Femur (tissue), 1 donor: Measurements from ENCODE around the gene RGS9.
"Not testable (repeated sequence)": the region's sequence is repeated elsewhere in the genome, so short reads cannot be mapped to it uniquely, and the experiment has no call there.

Source experiments
- DNase-seq: peaks from one replicate; pipeline ENCODE4 v3.0.0-alpha.2; 2017

Gene RGS9

DNA sequence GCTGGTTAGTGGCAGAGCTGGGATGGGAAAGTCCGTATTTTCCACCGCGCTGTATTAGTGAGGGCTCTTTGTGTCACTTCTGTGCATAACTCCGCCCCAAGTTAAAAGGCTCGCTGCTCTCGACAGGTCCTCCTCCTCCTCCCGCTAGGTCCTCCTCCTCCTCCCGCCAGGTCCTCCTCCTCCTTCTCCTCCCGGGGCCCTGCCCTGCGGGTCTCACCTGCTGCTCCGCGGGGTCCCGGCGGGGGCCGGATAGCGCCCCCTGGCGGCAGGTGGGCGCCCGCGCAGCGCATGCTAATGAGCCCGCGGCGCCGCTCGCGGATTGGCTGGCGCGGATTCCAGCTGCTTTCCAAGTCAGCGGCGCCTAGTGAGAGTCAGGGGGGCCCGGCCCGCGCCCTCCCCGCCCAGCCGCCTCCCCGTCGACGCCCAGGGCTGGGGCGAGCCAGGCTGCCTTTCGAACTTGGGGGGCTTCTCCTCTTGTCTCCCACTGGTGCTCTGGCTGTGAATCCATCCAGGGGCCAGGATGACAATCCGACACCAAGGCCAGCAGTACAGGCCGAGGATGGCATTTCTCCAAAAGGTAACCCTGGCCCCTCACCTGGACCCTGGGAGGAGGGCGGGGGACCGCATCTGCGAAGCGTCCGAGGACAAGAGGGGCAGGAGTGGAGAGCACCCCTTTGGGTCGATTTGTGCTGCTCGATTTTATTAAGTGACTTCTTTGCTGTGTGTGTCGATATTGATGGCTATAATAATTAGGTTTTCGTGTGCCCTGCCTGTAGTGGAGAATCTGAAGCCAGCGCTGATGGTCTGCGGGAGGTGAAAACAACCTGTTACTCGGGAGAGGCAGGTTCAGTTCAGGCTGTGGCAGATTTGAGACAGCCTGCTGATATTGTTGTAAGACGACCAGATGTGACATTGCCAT lies at the start of gene RGS9:
Gene RGS9 (plus strand): TSS at position 350 of the 919 bp plus-strand sequence. CDS start 171 bp downstream, at position 521.
- peak; percentile 89 for DNase-seq

DNA sequence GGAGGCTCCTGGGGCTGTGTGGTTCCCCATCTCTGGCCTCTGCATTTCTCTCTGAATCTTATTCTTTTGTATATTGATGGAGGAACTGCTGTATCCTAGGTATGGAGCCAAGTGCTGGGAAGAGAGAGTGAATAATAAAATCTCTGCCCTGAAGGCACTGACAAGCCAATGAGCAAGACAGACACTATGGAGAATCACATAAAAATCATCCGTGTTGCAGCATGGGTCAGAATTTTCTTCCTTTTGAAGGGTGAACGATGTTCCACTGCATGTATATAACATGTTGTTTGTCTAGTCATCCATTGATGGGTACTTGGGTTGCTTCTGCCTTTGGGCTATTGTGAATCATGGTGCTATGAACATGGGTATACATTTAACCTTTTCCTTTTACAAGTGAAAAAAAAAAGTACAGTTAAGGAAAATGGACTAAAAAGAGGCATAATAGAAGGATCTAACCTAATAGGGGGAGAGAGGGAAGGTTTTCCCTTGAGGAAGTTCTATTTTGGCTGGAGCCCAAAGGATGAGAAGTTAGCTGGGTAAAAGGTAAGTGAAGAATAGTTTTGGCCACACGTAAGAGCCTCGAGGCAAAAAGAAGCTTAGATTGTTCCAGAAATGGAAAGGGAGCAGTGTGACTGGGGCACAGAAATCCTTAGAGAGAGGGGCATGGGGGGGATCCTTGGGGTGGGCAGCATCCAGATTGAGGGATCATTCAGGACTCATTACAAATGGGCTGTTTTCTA lies 48.4 kb upstream of the RGS9 start:
- DNase-seq, result no peak

DNA sequence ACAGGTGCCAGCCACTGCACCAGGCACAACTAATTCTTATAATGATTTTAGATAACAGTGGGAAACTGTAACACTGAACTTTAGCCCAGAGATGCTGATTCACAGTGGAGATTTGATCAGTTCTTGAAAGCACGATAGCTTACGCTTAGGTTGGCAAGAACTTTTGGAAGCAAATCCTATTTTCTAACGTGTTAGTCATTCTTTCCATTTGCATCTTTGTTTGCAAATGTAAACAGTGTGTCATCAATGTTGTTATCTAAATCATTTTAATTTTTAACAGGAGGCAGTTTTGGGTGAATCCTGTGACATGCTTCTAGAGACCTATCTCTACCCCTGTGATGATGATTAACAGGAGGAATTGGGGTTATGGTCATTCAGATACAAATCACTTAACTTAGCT lies 44.9 kb upstream of the RGS9 start:
- DNase-seq, result no peak

DNA sequence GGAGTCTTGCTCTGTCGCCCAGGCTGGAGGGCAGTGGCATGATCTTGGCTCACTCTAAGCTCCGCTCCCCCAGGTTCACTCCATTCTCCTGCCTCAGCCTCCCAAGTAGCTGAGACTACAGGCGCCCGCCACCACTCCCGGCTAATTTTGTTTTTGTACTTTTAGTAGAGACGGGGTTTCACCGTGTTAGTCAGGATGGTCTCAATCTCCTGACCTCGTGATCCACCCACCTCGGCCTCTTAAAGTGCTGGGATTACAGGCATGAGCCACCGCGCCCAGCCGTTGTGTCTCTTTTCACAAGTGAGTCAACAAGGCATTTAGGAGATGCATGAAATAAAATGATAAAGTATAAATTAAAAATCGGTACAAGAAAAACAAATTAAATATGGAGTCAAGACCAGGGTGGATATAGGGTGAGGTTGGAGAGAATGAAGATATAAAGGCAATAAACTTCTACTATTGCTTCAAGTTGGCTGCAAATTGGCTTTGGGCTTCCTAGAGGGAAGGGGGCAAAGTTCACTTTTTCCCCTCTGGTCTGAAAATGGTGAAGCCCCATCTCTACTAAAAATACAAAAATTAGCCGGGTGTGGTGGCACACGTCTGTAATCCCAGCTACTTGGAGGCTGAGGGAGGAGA lies 44.3 kb upstream of the RGS9 start:
- not testable (repeated sequence) for DNase-seq

DNA sequence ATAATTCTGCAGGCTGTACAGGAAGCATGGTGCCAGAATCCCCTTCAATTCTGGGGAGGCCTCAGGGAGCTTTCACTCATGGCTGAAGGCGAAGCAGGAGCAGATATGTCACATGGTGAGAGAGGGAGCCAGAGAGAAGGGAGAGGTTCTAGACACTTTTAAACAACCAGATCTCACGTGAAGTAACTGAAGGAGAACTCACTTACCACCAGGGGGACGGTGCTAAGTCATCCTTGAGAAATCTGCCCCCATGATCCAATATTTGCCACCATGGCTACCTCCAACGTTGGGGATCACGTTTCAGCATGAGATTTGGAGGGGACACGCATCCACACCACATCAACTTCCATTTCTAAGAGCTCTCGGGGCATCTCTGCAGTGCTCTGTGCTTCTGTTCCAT lies 43.2 kb upstream of the RGS9 start:
- no peak for DNase-seq

DNA sequence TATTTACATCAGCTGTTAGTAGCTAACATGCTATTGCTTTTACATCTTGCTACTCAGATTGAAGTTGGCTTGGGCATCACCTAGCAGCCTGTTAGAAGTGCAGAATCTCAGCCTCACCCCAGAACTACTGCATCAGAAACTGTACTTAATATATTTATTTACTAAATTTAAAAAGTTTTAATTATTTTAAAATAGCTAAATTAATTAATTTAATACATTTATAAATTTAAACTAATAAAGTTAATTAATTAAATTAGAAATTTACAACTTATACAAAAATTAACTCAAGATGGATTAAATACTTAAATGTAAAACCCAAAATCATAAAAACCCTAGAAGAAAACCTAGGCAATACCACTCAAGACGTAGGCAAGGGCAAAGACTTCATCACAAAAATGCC lies 41.7 kb upstream of the RGS9 start:
- DNase-seq, result no peak

DNA sequence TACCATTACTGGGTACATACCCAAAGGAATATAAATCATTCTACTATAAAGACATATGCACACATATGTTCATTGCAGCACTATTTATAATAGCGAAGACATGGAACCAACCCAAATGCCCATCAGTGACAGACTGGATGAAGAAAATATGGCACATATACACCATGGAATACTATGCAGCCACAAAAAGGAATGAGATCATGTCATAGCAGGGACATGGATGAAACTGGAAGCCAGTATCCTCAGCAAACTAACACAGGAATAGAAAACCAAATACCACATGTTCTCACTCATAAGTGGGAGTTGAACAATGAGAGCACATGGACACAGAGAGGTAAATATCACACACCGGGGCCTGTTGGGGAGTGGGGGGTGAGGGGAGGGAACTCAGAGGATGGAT lies 40.8 kb upstream of the RGS9 start:
- DNase-seq, result not testable (repeated sequence)

DNA sequence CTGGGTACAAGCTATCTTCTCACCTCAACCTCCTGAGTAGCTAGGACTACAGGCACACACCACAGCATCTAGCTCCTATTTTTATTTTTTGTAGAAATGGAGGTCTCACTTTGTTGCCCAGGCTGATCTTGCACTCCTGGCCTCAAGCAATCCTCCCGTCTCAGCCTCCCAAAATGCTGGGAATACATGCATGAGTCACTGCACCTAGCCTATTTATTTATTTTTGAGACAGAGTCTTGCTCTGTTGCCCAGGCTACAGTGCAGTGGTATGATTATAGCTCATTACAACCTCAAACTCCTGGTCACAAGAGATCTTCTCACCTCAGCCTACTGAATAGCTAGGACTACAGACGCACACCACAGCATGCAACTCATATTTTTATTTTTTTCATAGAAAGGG lies 40.1 kb upstream of the RGS9 start:
- DNase-seq, result no peak

DNA sequence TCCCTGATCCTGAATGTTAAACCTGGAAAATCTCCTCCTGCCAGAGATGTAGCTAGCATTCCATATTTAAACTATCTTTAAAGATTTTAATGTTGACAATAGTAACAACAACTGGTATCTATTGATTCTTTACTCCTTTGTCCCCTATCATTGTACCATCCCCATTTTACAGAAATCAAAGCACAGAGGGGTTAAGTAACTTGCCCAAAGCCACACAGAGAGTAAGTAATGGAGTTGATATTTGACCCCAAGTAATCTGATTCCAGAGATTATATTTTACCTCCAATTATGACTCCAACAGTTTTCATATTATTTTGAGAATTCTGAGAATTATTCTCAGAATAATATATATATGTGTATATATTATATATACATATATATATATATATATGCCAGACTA lies 37.7 kb upstream of the RGS9 start:
- DNase-seq, result no peak

DNA sequence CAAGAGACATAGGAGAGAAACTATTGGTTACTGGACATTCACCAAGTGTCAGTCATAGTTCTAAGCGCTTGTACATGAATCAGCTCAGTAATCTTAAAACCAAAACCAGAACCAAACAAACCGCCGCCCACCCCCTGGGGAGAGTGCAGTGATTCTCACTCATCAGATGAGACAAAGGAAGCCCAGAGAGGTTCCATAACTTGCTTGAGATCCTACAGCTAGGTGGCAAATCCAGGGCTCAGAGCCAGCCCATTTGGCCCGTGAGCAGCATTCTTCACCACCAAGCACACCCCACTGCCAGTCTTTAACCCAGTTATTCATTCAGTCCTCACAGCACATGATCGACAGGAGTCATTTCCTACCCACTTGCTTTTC lies 37.2 kb upstream of the RGS9 start:
- peak; percentile 55 for DNase-seq

DNA sequence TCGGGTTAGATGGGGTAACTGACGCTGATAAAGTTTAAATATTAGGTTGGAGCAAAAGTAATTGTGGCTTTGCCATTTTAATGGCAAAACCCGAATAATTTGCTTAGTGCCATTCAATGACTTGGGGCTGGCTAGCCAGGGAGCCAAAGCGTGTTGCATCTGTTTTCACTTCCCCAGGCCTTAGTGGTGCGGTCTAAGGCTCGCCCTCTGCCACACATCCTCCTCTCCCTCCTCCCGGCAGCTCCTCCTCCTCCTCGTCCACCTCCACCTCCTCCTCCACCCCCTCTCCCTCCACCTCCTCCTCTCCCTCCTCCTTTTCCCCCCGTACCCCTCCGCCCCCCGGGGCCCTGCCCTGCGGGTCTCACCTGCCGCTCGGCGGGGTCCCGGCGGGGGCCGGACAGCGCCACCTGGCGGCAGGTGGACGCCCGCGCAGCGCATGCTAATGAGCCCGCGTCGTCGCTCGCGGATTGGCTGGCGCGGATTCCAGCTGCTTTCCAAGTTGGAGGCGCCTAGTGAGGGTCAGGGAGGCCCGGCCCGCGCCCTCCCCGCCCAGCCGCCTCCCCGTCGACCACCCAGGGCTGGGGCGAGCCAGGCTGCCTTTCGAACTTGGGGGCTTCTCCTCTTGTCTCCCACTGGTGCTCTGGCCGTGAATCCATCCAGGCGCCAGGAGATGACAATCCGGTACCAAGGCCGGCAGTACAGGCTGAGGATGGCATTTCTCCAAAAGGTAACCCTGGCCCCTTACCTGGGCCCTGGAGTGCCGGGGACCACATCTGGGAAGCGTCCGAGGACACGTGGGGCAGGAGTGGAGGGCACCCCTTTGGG lies 36.6 kb upstream of the RGS9 start:
- DNase-seq, result peak; percentile 91

DNA sequence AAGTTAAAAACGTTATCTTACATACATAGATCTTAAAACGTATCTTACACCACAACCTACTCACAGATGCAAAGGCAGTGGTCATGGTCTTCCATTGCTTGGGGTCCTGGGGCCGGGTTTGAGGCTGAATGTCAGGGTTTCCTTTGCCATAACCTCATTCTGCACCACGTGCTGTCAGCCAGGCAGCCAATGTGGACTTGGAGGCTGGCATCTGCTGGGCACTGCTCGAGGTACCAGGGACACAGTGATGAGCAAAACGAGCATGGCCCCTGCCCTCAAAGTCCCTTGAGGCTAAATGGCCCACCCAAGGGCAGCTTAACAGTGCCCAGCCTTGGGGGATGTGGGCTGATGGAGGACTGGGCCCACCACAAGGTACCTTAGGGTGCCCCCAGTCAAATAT lies 35.8 kb upstream of the RGS9 start:
- DNase-seq, result no peak

DNA sequence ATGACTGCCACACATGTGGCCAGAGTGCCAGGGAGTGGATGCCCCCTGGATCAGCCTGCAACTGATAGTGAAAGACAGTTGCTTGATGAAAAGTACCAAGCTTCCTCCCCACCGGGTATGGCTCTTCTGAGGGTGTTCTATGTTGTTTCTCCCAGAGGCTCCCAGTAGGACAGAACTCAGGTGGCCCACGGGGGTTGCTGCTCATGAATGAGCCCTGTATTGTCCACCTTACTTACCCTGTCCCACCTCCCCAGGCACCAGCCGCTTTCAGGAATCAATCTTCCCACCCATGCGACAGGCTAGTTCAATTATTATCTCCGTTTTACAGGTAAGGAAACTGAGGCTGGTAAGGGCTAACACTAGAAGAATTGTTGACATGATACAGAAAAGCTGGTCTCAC lies 34.9 kb upstream of the RGS9 start:
- DNase-seq, result no peak

DNA sequence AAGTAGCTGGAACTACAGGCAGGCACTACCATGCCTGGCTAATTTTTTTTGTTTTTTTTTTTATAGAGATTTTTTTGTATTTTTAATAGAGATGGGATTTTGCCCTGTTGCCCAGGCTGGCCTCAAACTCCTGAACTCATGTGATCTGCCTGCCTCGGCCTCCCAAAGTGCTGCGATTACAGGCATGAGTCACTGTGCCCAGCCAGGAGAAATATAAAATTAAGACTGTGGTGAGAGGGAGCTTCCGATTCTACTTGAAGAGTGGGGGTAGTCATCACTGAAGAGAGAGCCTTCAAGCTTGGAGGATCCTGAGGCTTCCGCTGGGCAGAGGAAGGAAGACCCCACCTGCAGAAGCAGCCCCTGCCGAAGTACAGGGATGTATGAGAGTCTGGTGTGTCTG lies 34.4 kb upstream of the RGS9 start:
- DNase-seq, result no peak

DNA sequence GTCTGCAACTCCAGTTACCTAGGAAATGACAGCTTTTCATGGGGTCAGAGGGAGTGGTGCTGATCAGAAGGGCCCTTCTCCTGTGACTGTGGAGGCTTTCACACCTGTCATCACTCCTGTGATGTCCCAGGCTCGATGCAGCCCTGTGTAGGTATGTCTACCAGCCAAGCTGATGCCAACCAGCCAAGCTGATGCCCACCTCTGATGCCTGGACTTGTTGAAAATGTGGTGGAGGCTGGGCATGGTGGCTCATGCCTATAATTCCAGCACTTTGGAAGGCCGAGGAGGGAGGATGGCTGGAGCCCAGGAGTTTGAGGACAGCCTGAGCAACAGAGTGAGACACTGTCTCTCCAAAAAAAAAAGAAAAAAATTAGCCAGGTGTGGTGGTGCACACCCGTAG lies 33.7 kb upstream of the RGS9 start:
- DNase-seq, result no peak

DNA sequence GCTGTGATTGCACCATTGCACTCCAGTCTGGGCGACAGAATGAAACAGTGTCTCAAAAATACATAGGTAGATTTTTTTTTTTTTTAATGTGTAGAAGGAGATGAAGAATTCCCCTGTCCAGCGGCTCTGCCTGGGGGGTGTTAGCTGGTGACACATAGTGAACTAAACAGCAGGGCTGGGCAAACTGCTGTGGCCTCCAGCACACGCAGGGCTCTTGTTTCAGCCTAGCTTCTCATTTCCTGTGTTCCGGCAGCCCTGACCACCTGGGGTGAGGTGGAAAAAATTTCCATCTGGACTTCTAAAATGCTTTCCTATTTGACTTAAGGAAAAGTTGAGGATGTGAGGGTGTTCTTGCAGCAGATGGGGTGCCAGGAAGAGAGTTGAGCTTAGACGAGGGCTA lies 33.3 kb upstream of the RGS9 start:
- DNase-seq, result no peak

DNA sequence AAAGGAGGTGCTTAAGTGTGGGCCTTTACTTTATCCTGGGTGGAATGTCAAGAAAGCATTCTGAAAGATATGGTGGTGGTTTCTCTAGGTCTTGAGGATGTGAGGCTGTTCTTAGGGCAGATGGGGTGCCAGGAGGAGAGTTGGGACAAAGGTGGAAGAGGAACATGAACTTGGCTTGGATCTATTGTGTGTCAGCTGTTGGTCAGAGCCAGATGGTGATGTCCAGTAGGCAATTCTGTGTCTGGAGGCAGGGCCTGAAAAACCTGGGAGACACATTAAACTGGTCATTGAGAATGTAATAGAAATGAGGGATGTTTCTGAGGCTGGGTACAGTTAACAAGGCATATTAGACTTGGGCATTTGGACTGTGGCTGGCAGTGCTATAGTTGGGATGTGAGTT lies 32.6 kb upstream of the RGS9 start:
- no peak for DNase-seq

DNA sequence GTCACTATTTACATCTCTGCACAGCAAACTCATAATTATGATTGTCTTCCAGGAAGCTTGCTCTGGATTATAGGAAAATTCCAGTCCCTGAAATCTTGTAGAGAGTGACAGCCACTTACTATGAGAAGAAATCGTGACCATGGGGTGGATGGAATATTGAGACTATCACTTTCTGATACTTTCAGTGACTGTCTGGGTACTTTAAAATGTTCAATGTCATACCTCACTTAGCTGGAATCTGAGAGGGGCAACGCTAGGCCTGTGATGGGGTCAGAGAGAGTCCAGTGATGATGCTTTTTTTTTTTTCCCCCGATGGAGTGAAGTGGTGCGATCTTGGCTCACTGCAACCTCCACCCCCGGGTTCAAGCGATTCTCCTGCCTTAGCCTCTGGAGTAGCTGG lies 32.2 kb upstream of the RGS9 start:
- no peak for DNase-seq

DNA sequence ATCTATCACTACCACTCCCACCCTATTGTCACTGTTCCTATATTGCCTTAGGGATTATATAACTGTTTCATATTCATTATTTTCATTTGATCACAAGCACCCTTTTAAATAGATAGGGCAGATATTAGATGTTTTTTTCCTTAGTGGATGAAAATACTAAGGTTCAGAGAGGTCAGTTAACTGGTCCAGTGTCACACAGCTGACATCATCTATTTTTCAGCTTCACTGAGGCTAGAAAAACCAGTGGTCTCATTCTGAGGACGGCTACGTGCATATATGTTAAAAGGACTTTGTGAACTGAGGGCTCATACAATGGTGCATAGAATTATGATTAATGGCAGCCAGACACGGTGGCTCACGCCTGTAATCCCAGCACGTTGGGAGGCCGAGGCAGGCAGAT lies 29.0 kb upstream of the RGS9 start:
- no peak for DNase-seq

DNA sequence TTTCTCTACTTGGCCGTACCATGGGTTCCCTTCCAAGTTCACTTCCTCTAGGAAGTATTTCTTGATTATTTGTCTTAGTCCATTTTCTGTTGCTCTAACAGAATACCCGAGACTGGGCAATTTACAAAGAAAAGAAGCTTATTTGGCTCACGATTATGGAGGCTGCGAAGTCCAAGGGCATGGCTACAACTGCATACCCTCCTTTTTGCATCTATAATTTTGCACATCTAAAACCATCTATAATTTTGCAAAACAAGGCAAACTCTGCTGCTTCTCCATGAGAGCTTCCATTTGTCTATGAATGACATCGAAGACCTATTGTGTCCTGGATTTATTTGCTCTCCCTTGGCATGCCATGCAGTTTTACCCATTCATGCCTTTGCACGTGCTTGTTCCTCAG lies 27.6 kb upstream of the RGS9 start:
- no peak for DNase-seq

DNA sequence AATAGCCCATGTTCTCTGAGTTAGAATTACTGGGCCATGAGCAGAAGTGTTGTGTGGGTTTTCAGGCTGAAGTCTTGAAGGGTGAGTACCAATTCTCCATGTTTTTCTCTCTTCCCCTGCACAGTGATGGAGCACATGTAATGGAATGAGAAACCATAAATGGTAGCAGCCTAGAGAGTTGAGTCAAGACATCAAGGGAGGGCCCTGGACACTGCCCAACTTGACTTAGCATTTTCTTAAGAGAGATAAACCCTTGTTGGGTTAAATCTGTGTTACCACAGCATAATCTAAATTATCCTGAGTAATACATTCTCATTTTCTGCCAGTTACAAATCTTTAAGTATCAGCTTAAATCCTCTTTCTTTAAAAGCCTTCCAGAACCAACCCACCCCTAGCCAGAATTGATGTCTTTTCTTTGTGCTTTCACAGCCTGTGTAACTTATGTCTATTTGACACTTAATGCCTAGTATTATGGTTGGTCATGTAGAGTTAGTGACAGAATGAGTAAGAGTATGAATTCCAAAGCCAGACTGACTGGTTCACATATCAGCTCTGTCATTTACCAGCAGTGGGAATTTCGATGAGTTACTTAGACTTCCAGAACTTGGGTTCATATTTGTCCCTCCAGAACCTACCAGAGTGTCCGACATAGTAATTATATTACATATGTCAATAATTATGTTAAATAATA lies 27.0 kb upstream of the RGS9 start:
- no peak for DNase-seq

DNA sequence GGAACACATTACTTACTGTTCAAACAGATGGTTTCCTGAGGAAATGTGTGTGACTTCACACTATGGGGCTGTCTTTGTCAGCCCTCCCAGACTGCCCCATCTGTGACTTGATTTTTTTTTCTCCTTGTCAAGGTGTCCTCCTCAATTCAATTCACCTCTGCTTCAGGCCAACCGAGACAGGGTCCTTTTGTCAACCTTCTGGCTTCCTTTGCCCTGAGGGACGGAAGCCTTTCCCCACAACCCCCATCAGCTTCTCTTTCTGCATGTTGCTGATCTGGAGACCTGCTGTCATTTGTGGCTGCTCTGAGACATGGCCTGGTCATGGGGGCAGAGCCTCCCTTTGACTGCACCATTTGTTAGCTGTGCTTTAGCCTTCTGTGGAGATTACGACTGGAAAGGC lies 21.3 kb upstream of the RGS9 start:
- no peak for DNase-seq
